Sigmoid colon (tissue), 7 donors: ENCODE data around the gene FMN2. TPM values are rescaled to one million over a fixed set of nuclear protein-coding genes. Genes with fewer than 3 reads are reported as not detected.

Source experiments
- DNase-seq: peaks from one replicate; pipeline ENCODE4 v3.0.0-alpha.2; 2019
- H3K27ac ChIP-seq, 4 donors: fragments of 200-600 bp; sonication (generic); one replicate each; pipeline ENCODE4 v1.5.1; 2016 to 2019; ENCODE audit warnings: mild to moderate bottlenecking in 1 of 4
- H3K27me3 ChIP-seq, 3 donors: fragments of 200-600 bp; sonication (generic); one replicate each; pipeline ENCODE4 v1.5.1; 2019; ENCODE audit warnings: mild to moderate bottlenecking in 1 of 3
- H3K36me3 ChIP-seq, 4 donors: fragments of 200-600 bp; sonication (generic); one replicate each; pipeline ENCODE4 v1.5.1; 2016 to 2019
- H3K4me1 ChIP-seq, 4 donors: fragments of 200-600 bp; sonication (generic); one replicate each; pipeline ENCODE4 v1.5.1; 2017 to 2019
- H3K4me3 ChIP-seq, 4 donors: fragments of 200-600 bp; sonication (generic); one replicate each; pipeline ENCODE4 v1.5.1; 2017 to 2019; ENCODE audit warnings: mild to moderate bottlenecking in 2 of 4, moderate library complexity in 1 of 4
- H3K9me3 ChIP-seq, 4 donors: fragments of 200-600 bp in 3 of 4; sonication (generic) in 3 of 4; one replicate each; pipeline versions ENCODE4 v1.5.1 to v1.6.1; 2013 to 2019
- CTCF ChIP-seq, 4 experiments: fragments of 450-650 bp in 3 of 4; fragments of 200-600 bp in 1 of 4; IDR thresholded peaks; one replicate each; pipeline ENCODE4 v1.5.1; 2016 to 2019; ENCODE audit warnings: antibody characterized with exemption in 4 of 4, mild to moderate bottlenecking in 3 of 4, moderate library complexity in 2 of 4
- EP300 ChIP-seq, 4 donors: sonication (generic); formaldehyde crosslinking; IDR thresholded peaks; one replicate each; pipeline ENCODE4 v1.6.1; 2017; ENCODE audit warnings: antibody characterized with exemption in 4 of 4
- POLR2A ChIP-seq, 2 donors: fragments of 450-650 bp; IDR thresholded peaks; one replicate each; pipeline ENCODE4 v1.6.1; 2016; ENCODE audit warnings: antibody characterized with exemption in 2 of 2, mild to moderate bottlenecking in 2 of 2, moderate library complexity in 2 of 2
- POLR2AphosphoS5 ChIP-seq, 4 donors: sonication (generic); formaldehyde crosslinking; IDR thresholded peaks; one replicate each; pipeline ENCODE4 v1.6.1; 2017; ENCODE audit warnings: antibody characterized with exemption in 4 of 4
- WGBS, 2 donors: extraction: QIAGEN DNeasy Blood & Tissue Kit; methylation state at CpG; one replicate each; pipeline ENCODE4 v1.1.7; 2013; 5-methylcytosine and 5-hydroxymethylcytosine counted together
- intact Hi-C: fragments of 100-400 bp; cut with DNase I; formaldehyde crosslinking; loops from one replicate; pipeline ENCODE4 v1.15.1; 2023
- polyA plus RNA-seq, 3 donors: library from polyadenylated mRNA; stranded (reverse); fragments of 200-250 nt; gene quantifications; one replicate each; pipeline ENCODE4 v1.2.3, GENCODE V29; 2013
- total RNA-seq, 4 donors: library from RNA; depleted of rRNA; stranded (reverse); fragments of >200 nt; gene quantifications; one replicate each; pipeline ENCODE4 v1.1.0, GENCODE V29; 2016
- donor health status: healthy with polysubstance abuse.
- donor health status: Bipolar disorder and iron deficiency.
- donor health status: healthy.

Gene FMN2
- total and polyA plus RNA-seq, 7 donors = 1.5 to 16.9 (median 10.3) TPM

GRCh38 chr1:240282061-240282830 is 190.6 kb downstream of the FMN2 start:
- no peaks in the 10 kb centered on the region for H3K36me3 ChIP-seq
- TF ChIP-seq POLR2AphosphoS5 (IDR thresholded peaks at IDR 0.05) (no peak), EP300 (IDR thresholded peaks at IDR 0.05) (no peak), POLR2A (IDR thresholded peaks at IDR 0.05) (no peak), CTCF (IDR thresholded peaks at IDR 0.05) (no peak)
- H3K9me3 ChIP-seq = no peaks in the 10 kb centered on the region
- no peak for DNase-seq
- no peak overlapping the region for H3K4me3 ChIP-seq
- peak overlapping the region in 3 of 4 donors; percentile 52 to 68 (median 63) for H3K27ac ChIP-seq
- 21 to 73% methylated on average over 7 of the region's 7 CpGs for WGBS, 2 donors
- peaks cover 0 to 43% (median 12%) of the 10 kb centered on the region in 4 donors for H3K4me1 ChIP-seq
- intact Hi-C loops = no loop called here
- no peaks in the 10 kb centered on the region for H3K27me3 ChIP-seq

GRCh38 chr1:240284656-240285414 is 193.2 kb downstream of the FMN2 start:
- intact Hi-C loops = no loop called here
- DNase-seq = no peak
- Histone ChIP-seq H3K36me3 (no peaks in the 10 kb centered on the region), H3K4me3 (no peak overlapping the region), H3K9me3 (no peaks in the 10 kb centered on the region), H3K27me3 (no peaks in the 10 kb centered on the region), H3K4me1 (peaks cover 0 to 34% (median 12%) of the 10 kb centered on the region in 4 donors), H3K27ac (peak overlapping the region in 1 of 4 donors; percentile 21)
- 81 to 89% methylated on average over 7 of the region's 7 CpGs for WGBS, 2 donors
- TF ChIP-seq POLR2AphosphoS5 (IDR thresholded peaks at IDR 0.05) = no peak
- no peak for TF ChIP-seq EP300 (IDR thresholded peaks at IDR 0.05)
- no peak for TF ChIP-seq POLR2A (IDR thresholded peaks at IDR 0.05)
- TF ChIP-seq CTCF (IDR thresholded peaks at IDR 0.05) = no peak

- Histone ChIP-seq H3K4me3 (no peak overlapping the region), H3K9me3 (no peaks in the 10 kb centered on the region), H3K36me3 (no peaks in the 10 kb centered on the region), H3K4me1 (peaks cover 0 to 27% (median 10%) of the 10 kb centered on the region in 4 donors), H3K27me3 (no peaks in the 10 kb centered on the region), H3K27ac (no peak overlapping the region)
- no peak for DNase-seq
- WGBS, 2 donors = 85 to 87% methylated on average over 4 of the region's 4 CpGs
- intact Hi-C loops = no loop called here
- TF ChIP-seq CTCF (IDR thresholded peaks at IDR 0.05) (no peak), POLR2A (IDR thresholded peaks at IDR 0.05) (no peak), POLR2AphosphoS5 (IDR thresholded peaks at IDR 0.05) (no peak), EP300 (IDR thresholded peaks at IDR 0.05) (no peak)
Observed at GRCh38 chr1:240285540-240285939, 193.9 kb downstream of the FMN2 start.

GRCh38 chr1:240287722-240288121 is 196.0 kb downstream of the FMN2 start:
- intact Hi-C loops = no loop called here
- DNase-seq = no peak
- WGBS, 2 donors = 75 to 87% methylated on average over 1 of the region's 1 CpG
- Histone ChIP-seq H3K27me3 (no peaks in the 10 kb centered on the region), H3K4me1 (peaks cover 0 to 7% (median 5%) of the 10 kb centered on the region in 4 donors), H3K4me3 (no peak overlapping the region), H3K9me3 (no peaks in the 10 kb centered on the region), H3K27ac (no peak overlapping the region), H3K36me3 (no peaks in the 10 kb centered on the region)
- TF ChIP-seq CTCF (IDR thresholded peaks at IDR 0.05) (no peak), POLR2A (IDR thresholded peaks at IDR 0.05) (no peak), POLR2AphosphoS5 (IDR thresholded peaks at IDR 0.05) (no peak), EP300 (IDR thresholded peaks at IDR 0.05) (no peak)
